Caki2 (cell line): ENCODE data around the gene COL5A2. TPM values are rescaled to one million over a fixed set of nuclear protein-coding genes. Genes with fewer than 3 reads are reported as not detected.

Experiments
- DNase-seq: peaks from one replicate; pipeline ENCODE4 v3.0.0-alpha.2; 2015; ENCODE audit warnings: low read depth
- in situ Hi-C: cut with HindIII; loops from 2 replicates; pipeline ENCODE4 v1.10.0; 2016; ENCODE audit warnings: low sequenced_read_pairs, low pct_unique_long_range_greater_than_20kb, mixed read lengths
- total RNA-seq: library from RNA; depleted of rRNA; stranded (reverse); fragments of >200 nt; shearing (Covaris generic); gene quantifications from 2 replicates; pipeline ENCODE4 v1.2.3, GENCODE V29; 2014; ENCODE audit warnings: low replicate concordance

The COL5A2 gene
- total RNA-seq, 1 experiment from 2014 or later = 2.0 TPM

DNA sequence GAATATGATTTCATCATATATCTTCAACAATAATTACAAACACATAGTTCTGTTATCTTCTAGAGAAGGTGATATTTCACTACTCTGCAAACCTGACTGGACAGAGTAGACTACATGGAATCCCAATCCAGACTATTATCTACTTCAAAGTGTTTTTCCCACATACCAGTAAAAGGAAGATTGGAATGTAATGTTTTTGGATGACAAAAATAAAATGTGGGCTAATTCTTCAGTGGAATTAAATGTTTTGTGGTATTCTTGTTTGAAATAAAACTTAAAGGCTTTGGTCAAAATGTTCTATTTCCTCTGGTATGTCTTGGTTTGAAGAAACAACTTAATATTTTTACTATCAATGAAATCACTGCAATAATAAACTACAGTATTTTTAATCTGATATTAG, 22.1 kb downstream of the COL5A2 start:
- DNase-seq = no peak
- in situ Hi-C loops = no loop called here

DNA sequence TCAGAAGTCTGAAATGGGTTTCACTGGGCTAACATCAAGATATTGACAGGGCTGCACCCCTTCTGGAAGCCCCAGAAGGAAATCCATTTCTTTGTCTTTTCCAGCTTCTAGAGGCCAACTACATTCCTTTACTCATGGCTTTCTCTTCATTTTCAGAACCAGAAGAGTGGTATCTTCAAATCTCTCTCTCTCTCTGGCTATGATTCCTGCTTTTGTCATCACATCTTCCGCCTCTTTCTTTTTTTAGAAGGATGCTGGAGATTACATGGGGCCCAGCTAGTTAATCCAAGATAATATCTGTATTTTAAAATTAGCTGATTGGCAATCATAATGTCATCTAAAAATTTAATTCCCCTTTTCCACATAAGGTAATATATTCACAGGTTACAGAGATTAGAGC, 23.8 kb downstream of the COL5A2 start:
- in situ Hi-C loops = no loop called here
- DNase-seq = no peak

DNA sequence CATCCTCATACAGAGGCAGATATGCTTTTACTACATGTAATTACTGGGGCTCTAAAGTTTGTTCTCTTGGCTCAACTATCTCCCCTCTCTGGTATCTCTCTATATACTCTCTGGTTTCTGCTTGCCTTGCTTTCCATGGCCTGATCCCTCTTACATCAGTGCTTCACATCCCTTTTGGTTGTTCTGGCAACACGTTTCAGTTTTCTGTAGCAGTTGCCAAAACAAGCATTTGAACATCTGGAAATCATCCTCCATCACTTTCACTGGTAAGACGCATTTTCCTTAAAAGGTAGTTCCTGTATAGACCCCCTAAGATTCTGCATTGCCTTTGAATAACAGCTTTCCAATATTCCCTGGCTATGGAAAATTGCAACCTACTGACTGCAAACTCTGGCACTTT, 25.9 kb downstream of the COL5A2 start:
- DNase-seq = no peak
- in situ Hi-C loops = no loop called here

DNA sequence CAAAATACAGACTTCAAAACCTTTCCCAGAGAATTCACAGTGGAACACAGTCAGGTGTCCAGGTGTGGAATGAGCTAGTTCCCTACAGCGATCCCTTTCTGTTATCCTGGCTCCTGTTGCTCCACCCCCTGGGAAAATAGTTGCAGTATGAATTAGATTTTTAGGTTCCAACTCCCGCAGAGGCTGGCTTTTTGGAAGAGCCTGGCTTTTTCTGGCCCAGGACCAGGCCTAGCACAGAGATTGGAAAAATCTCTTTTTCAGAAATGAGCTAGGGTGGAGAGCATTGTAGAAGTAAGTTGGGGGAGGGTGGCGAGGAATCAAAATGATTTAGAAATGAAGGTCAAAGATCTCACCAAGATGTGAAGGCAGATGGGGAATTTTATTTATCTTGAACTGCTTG, 27.1 kb downstream of the COL5A2 start:
- DNase-seq = no peak
- in situ Hi-C loops = no loop called here

DNA sequence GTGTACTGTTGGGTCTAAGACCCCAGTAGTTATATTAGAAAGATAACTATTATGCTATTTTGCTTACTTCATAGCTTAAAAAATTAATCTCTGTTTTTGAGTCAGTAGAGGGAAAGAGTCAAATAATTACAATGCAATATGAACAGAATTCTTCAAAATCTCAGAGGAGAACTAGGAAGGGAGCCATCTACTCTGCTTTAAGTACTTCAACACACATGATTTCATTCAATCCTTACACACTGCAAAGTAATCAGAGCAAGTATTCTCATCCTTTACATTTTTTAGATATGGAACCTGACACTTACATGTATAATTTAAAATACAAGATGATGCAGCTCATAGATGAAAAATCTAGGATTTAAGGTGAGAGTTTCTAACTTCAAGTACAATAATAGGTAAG, 27.7 kb downstream of the COL5A2 start:
- in situ Hi-C loops = no loop called here
- no peak for DNase-seq

DNA sequence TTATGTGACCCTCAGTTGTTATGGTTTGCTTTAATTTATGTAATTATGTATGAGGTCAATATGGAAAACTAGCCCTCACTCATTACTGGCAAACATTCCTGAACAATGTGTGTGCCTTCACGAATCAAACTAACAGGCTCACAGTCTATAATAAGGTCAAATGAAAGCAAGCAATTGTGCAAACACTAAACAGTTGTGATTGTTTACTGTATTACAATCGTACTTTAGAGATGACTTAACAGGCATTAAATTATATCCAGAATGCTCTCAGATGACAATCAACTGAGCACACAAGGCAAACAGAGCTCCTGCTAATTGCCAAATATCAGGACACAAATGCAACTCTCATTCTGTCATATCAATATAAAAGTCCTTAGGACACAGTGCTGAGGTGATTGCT, 29.5 kb downstream of the COL5A2 start:
- in situ Hi-C loops = no loop called here
- no peak for DNase-seq

DNA sequence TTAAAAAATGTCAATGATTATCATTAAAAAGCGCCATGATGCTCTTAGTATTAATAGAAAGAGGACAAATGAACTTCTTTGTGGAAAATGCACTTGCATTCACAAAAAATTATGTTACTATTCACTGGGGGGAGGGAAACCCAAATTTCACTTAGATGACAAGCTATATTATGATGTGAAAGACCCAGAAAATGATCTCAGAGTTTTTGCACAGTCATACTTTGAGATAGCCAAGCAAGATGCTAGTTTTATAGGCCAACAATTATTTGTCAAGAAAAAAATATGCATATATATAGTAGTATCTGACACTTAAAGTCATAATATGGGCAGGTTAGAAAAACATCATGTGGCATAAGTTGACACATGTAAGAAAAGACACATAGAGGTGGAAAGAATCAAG, 31.6 kb downstream of the COL5A2 start:
- DNase-seq = no peak
- in situ Hi-C loops = no loop called here

DNA sequence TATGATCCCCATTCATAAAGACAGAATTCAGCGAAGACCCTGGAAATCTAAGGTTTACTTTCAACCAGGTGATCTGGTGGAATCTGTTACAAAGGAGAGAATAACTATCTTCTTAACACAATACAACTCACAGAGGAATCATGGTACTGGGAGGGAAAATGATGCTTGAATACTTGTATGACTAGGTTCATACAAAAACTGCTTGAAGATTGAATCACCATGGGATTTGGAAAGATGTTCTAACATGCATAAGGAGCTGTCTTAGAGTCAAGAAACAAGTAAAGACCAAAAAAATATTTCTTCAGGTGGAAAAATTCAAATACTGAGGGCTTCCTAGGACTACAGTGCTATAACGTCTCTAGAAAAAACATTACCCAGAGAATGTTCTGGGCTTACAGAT, 32.2 kb downstream of the COL5A2 start:
- no peak for DNase-seq
- in situ Hi-C loops = no loop called here

DNA sequence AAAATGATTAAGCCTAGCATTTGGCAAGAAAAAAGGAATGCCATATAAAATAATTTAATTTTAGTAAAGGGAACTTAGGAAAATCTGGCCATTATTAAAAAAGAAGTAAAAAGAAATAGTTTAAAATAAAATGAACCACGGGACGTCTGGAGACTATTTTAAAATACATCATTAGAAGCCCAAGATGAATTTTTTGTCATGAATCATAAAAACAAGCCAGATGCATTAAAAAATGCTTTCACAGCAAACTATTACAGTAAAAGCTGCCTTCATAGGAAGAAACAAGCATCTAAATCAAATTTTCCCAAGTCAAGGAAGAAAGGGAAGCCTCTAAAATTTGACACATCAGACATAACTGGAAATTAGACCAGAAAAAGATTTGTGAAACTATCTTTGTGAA, 33.0 kb downstream of the COL5A2 start:
- in situ Hi-C loops = no loop called here
- DNase-seq = no peak

DNA sequence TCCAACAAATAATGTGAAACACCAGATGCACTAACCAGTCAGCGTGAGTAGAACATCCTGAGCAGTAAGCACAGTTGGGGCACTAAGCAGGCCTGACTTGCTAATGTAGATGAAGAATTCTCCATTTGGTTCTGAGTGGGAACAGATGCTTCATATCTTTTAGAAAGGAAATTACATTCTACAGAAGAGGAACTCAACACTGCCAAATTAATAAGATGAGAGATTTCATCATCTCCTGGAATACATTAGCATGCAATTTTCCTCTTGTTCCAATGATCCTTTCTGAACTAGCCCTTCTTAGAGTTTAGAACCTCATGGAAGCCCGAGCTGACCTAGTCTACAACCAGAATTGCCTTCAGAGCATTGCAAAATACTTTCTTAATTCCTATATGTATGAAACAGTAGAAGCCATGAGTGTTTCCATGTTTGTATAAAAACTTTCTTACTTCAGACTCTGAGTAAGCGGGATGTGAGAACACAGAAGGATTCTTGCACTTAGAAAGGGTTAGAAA, 34.8 kb downstream of the COL5A2 start:
- no peak for DNase-seq
- in situ Hi-C loops = no loop called here

DNA sequence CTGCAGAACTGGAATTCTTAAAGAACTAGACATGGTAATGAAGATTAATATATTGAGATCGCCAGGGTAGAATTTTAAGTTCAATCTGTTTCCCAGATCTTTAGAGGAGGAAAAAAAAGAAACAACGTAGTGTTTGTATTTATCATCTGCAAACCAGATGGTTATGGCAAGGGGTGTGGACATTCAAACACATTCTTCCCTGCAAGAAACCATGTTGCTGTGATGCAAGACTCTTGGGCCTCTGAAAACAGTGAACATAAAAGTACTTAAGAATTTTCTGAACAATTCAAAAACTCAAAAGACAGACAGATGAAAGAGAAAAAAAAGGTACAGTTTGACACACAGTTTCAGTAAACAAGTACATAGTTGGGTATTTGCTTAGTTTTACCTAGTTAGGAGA, 35.6 kb downstream of the COL5A2 start:
- in situ Hi-C loops = no loop called here
- no peak for DNase-seq

DNA sequence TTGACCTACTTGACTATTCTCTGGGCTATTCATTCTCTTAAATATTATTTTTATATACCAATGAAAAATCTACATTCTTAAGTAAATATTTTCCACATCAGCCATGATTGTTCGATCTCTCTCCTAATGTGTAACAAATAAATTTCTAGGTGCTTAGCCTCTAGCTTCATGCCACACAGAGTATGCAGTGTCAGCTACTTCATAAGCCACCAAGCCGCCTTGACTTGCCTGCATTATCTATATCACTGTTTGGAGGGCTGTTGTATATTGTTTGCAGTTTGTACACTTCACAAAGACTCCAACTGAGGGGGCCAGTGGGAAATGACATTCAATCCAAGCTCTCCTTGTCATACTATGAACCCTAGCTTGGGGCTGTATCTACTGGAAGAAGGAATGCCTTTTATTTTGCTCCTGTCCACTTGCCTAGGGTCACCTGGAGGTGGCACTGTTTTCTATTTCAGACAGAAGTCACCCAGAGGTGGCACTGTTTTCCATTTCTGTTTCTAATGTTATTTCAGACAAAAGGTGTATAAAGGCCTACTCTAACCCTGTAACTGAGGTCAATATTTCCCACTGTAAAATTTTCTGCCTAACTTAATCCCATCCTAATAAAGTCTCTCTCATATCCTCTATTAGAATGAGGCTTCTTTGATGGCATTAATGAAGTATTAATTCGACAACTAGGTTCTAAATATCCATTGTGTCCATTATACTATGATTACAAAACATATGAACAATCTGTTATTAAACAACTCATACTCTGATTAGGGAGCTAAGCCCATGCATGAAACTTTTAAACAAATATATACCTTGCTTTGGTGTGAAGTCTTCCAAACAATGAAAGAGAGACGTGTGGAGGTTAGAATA, 36.4 kb downstream of the COL5A2 start:
- DNase-seq = peak; percentile 49
- in situ Hi-C loops = no loop called here

DNA sequence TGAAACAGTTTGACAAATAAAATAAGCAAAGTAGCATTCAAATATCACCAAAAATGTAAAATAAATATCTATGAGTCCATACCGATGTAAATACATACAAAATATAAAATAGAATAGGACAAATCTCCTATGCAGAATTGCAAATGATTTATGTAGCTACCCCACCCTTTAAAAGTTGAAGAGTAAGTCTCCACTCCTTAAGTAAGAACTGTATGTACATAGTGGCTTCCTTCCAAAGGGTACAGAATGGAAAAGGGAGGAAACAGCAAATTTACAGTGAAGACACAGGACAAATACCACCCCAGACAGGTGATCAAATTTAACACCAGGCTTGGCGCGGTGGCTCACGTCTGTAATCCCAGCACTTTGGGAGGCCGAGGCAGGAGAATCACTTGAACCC, 40.8 kb downstream of the COL5A2 start:
- in situ Hi-C loops = no loop called here
- DNase-seq = no peak

DNA sequence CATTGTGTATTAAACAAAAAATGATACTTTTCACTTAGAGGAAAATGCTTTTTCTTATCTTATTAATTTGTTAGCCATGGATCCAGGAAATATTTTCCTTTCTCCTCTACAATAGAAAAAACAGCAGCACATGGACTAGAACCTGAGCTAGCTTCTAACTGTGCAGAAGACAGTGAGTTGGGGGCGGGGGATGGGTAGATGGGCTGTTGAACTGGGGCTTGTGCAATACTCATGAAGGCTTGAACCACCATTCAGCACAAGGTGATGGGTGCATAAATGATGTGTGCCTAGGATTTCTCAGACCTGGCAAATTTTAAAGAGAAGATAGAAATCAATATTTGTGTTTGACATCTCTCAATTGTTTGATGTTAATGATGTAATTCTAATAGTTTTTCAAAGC, 42.0 kb downstream of the COL5A2 start:
- DNase-seq = no peak
- in situ Hi-C loops = no loop called here

DNA sequence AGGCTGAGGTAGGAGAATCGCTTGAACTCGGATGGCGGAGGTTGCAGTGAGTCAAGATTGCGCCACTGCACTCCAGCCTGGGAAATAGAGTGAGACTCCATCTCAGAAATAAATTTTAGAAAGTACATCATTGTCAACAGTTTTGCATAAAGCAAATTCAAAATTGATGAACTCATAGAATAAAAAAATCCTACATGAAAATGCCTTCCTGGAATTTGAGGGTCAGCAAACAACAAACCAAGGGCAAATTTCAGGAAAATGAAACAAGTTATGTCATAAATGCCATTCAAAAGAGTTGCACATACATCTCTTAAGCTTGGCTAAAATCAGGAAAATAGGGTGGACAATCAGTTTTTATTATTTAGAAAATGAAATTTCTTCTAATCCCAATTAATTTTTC, 45.1 kb downstream of the COL5A2 start:
- in situ Hi-C loops = no loop called here
- DNase-seq = no peak

DNA sequence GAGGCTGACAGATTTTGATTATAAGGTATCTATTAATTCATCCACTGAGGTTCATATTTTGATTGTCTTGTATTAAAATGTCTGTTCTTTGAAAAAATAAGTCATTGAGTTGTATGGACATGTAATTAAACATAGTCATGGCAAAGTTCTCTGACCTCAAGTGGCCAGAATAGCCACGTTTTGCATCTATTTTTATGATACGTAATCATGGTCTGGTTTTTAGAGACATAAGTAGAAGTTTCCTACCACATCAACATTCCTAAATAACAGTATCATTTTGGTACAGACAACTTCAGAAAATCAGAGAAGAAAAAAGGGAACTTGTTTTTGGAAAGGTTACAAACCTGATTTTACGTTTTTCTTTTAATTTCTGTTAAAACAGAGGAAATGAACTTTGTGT, 47.6 kb downstream of the COL5A2 start:
- no peak for DNase-seq
- in situ Hi-C loops = no loop called here

DNA sequence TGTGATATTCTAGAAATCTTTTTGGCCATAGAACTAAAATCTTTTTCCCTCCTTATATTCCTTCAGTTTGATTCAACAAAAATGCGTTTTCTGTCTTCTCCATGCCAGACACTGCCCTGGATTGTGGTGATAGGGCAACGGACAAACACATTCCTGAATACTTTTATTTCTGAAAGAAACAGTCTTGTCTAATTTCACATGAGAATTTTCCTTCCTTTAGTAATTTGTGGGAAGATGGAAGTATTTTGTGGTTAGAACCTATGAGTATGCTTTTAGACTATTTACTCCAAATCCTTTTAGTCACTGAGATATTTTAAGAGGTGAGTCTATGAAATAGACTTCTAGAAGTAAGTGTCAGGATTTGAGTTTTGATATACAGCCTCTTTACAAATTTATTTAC, 49.6 kb downstream of the COL5A2 start:
- in situ Hi-C loops = no loop called here
- no peak for DNase-seq

DNA sequence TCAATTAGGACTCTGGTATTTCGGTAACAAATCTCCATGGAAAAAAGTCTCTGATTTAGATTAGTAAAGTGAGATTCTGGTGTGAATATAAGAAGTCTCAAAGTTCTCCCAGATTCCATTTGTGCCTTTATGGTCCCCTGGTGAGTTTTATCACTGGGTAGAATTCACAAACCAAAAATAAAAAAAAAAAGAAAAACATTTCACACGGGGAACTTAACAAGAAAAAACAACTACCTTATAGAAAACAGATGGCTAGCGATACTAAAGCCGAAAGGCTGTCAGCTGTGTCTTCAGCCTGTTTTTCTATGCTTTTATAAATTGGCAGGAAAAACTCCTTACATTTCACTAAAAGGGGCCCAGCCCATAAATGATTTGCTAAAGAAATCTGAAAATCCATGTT, 50.6 kb downstream of the COL5A2 start:
- DNase-seq = no peak
- in situ Hi-C loops = no loop called here

DNA sequence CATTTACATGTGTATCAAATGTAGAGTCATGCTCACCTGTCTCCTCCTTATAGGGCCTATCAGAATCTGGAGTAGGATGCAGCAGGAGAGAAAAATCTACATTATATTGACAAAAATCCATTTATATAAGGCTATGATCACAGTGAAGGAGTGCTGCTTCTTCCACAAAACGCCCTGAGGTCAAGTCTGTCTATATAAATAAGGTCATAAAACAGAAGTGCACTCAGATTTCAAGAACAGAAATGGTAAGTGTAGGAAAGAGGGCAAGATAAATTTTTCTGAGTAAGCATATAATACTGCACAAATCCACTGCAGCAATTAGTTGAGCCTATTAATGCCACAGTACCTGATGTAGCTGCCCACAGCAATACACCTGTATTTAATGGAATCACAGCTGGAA, 51.8 kb downstream of the COL5A2 start:
- in situ Hi-C loops = no loop called here
- DNase-seq = no peak

DNA sequence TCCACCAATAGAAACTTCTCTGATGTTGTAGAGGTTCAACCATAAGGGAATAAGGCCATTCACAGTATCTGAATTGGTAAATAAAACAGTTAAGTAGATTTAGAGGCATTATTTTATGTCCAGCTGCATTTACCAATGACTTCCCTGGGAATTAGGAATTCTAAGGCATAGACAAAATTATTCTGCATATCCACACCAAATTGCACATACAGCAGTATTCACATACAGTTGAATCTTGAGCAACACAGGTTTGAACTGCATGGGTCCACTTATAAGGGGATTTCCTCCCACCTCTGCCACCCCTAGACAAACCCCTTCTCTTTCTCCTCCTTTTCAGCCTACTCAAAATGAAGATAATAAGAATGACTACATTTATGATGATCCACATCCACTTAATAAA, 54.4 kb downstream of the COL5A2 start:
- in situ Hi-C loops = no loop called here
- DNase-seq = no peak
